HG03378 (cell line): Measurements from ENCODE around the gene TRIM41.
"Not testable (repeated sequence)": the region's sequence is repeated elsewhere in the genome, so short reads cannot be mapped to it uniquely, and the experiment has no call there.

Experiments used
- ATAC-seq: cut with Tn5 transposase; IDR thresholded peaks from one replicate; pipeline ENCODE4 v1.9.1; 2021; ENCODE audit warnings: mild to moderate bottlenecking, moderate library complexity; ENCODE audit not compliant: unreplicated experiment

TRIM41 gene

DNA sequence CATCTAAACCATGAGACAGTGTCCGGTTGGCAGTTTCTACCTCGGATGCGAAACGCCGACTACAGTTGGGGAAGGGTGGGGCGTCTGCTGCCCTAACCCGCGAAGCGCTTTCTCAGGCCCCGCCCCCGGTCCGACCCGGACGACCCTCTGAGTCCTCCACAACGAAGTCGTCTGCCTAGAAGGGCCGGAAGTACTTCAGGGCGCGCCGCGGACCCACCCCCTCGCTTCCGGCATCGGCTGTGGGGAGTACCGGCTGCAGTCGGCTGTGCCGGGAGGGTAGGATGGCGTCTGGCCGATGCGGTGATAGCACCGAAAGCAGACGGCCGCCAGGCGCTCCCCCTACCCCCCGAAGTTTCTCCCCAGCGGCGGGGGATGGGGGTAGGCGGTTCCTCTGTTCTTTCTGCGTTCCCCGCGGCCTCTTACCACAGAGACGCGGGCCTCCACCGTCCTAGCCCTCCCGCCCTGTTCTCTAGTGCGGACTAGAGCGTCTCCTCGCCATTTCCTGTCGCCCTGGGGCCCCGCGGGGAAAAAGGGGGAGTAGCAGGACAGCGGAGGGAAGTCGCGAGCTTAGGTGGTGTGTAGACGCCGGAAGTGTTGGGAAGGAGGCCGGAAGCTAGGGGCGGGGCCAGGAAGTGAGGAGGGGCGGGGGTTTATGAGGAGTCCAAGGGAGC, at the start of gene TRIM41:
TSS of gene TRIM41 (plus strand) at position 224 of the 671 bp plus-strand sequence. CDS start 719 bp downstream, outside the sequence.
- ATAC-seq = peak; percentile 51

GRCh38 chr5:181173420-181174342, 49.4 kb upstream of the TRIM41 start:
- ATAC-seq = peak; percentile 42

DNA sequence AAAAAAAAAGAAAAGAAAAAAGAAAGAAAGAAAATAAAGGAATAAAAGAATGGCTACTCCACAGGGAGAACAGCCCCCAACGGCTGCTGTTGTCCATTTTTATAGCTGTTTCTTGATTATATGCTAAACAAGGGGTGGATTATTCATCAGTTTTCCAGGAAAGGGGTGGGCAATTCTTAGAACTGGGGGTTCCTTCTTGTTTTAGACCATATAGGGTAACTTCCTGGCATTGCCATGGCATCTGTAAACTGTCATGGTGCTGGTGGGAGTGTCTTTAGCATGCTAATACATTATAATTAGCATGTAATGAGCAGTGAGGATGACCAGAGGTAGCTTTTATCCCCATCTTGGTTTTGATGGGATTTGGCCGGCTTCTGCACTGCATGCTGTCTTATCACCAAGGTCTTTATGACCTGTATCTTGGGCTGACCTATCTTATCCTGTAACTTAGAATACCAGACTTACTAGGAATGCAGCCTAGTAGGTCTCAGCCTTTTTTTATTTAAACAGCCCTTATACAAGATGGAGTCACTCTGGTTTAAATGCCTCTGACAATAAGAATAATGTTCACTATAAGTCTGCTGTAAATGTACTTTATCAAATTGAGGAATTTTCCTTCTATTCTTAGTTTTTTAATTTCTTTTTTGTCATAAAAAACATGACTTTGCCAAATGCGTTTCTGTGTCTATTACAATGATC, 46.7 kb upstream of the TRIM41 start:
- no peak for ATAC-seq

DNA sequence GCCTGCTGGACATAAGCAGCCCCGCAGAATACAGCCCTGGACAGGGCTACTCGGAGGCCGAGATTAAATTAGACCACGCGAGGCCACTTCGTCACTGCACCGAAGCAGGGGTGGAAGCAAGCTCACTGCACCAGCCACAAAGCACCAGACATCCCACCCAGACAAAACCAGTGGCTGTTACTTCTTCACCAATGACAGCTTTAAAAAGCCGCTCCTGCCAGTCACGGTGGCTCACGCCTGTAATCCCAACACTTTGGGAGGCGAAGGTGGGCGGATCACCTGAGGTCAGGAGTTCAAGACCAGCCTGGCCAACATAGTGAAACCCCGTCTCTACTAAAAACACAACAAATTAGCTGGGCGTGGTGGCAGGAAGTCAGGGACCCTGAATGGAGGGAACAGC, 45.5 kb upstream of the TRIM41 start:
- ATAC-seq = not testable (repeated sequence)

GRCh38 chr5:181181650-181182565, 41.2 kb upstream of the TRIM41 start:
- peak; percentile 56 for ATAC-seq

DNA sequence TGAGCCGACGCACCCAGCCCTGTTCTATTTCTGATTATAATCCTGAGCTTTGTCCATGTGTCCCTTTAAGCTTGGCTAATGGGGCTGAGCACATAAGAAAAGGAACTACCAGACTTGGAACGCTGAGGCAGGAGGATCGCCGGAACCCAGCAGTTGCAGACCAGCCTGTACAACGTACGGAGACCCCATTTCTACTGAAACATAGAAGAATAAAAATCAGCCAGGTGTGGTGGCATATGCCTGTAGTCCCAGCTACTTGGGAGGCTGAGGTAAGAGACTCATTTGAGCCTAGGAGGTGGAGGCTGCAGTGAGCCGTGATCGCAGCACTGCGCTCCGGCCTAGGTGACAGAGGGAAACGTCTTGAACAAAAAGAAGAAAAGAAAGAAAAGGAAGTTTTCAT, 40.4 kb upstream of the TRIM41 start:
- ATAC-seq = no peak

DNA sequence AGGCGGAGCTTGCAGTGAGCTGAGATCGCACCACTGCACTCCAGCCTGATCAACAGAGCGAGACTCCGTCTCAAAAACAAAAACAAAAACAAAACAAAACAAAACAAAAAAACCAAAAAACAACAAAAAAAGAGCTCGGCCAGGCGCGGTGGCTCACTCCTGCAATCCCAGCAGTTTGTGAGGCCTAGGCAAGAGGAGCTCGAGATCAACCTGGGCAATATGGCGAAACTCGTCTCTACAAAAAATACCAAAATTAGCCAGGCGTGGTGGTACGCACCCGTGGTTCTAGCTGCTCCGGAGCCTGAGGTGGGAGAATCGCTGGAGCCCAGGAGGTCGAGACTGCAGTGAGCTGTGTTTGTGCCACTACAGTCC, 38.2 kb upstream of the TRIM41 start:
- ATAC-seq = no peak

DNA sequence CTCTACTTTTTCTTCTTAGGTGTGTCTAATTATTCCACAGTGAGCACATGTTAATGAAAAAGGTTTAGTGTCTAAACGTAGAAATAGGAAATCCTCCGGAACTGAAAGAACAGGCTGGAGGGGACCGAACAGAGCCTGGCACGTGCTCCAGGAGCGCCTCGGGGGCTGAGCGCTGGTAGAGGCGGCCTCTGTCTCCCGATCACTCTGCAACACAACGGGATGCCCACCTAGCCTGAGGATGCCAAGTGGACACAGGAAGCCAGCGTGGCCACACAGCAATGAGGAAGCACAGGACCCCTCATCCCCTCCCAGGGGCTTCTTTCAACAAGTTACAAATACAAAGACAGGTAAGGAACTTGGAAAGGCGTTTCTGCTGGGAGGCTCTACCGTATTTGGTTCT, 37.5 kb upstream of the TRIM41 start:
- ATAC-seq = no peak

DNA sequence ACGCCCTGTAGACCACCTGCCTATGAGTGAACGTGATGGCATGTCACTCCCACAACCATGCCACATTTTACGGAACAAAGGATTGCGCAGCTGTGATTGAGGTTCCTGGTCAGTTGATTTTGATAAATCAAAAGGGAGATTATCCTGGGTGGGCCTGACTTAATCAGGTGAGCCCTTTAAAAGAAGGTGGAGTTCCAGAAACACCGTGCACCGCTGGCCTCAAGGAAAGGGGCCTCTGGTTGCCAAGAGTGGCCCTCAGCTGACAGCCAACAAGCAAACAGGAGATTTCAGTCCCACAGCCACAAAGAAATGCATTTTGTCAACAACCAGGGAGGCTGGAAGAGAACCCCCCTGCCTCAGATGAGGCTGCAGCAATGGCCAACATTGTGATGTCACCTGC, 37.1 kb upstream of the TRIM41 start:
- no peak for ATAC-seq

DNA sequence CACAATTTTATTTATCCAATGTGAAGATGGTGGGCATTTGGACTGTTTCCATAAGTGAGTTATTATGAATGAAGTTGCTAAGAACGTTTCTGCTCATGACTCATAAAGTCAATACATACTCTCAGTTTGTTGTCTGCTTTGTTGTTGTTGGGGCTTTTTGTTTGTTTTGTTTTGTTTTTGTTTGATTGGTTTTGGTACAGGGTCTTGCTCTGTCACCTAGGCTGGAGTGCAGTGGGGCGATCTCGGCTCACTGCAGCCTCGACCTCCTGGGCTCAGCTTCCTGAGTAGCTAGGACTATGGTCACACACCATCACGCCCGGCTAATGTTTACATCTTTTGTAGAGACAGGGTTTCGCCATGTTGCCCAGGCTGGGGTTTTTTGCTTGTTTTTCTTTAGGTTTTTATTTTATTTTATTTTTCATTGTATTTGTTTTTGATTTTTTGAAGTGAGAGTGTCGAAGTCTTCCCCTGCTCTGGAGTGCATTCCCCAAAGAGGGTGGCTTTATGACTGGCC, 36.0 kb upstream of the TRIM41 start:
- no peak for ATAC-seq

DNA sequence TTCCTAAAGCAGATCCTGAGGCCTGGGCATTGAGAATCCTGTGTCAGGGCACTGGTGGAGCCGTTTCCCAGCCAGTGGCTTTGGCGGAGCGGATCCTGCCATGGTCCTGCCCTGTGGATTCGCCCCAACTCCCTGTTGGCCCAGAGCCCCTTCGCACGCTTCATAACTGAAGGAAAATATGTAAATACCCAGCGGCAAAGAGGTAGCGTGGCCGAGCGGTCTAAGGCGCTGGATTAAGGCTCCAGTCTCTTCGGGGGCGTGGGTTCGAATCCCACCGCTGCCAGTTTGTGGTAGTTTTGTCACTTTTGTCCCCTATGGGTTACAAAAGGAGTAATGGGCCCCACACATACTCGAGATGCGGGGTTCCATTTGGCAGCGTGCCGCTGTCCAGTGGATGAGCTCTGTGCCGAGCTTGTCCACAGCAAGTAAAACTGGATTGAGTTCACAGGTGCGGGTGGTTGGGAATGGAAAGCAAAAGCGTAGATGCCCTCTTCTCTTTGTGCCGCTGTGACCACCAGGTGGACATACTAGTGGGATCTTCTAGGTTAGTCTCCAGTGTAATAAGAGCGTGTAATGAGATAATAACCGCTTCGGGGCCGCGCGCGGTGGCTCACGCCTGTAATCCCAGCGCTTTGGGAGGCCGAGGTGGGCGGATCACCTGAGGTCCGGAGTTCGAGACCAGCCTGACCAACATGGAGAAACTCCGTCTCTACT, 35.4 kb upstream of the TRIM41 start:
- no peak for ATAC-seq

GRCh38 chr5:181188700-181189362, 34.2 kb upstream of the TRIM41 start:
- peak; percentile 18 for ATAC-seq

- no peak for ATAC-seq
Measured at GRCh38 chr5:181189363-181189961, 33.6 kb upstream of the TRIM41 start.

- ATAC-seq = no peak
Measured at GRCh38 chr5:181189962-181190710, 32.9 kb upstream of the TRIM41 start.

DNA sequence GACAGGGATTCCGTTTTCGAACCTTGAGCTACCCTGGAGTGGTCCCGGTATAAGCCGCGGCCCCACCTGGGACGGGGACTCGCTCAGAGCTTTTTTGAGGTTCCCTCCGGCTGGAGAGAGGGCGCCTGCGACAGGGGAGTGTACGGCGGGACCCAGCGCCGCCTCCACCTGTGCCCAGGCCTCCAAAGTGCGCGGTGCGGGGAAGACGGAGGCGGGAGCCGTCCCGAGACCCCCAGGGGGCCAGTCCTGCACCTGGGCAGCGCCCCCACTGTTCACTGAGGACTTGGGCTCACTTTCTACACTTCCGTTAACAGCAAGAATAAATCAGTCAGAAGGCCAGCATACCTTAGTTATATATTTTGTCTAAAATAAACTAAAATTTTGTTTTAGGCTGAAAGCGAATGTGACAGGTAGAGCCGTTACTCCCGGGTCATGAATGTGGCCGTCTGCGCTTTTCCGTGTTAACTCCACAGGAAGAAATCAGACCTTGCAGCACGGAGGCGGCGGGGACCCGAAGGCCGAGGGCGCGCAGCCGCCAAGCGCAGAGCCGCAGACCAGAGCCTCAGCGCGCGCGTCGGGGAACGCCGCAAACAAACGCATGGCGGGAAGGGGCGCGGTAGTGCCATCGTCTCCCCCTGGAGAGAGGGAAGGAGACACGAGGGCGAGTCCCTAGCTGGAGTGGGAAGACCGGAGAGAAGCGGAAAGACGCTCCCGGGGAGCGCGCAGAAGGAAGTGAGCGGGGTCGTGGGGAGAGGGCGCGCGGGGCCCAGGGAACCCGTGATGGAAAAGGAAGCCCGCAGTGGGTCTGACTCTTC, 32.2 kb upstream of the TRIM41 start:
- no peak for ATAC-seq

- peak; percentile 41 for ATAC-seq
Measured at GRCh38 chr5:181191526-181192336, 31.4 kb upstream of the TRIM41 start.
